ENCODE measurements around the gene BABAM2.

DNA sequence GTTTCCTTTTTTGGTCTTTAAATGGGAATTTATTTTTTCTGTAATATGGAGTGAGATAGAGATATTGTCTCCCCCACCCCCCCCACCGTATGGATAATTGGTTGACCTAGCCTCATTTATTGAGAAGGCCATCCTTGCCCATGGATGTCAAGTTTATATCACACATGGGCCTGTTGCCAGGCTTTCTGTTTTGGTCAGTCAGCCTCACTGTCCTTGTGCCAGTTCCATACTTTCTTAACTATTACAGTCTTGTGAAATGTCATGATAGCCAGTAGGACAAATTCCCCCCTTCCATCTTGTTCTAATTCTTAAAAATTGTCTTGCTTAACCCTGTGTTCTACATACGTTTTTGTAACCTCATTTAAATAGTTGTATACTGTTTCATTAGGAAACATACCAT, 12.5 kb downstream of the BABAM2 start:
- no peak for TF ChIP-seq EZH2 (IDR thresholded peaks at IDR 0.05; ENCODE audit: insufficient read depth, poor library complexity, severe bottlenecking)
- no peak for TF ChIP-seq EZH2phosphoT487 (IDR thresholded peaks at IDR 0.05; ENCODE audit: insufficient read depth, low read depth)
